DMS153 (cell line): ENCODE measurements around the gene PAK4.

Experiments
- DNase-seq: peaks from one replicate; lab custom pipeline; 2025; lab: John Stamatoyannopoulos, UW

PAK4 gene

GRCh38 chr19:39180749-39181148 lies 55.2 kb downstream of the PAK4 start:
- DNase-seq, result no peak

DNA sequence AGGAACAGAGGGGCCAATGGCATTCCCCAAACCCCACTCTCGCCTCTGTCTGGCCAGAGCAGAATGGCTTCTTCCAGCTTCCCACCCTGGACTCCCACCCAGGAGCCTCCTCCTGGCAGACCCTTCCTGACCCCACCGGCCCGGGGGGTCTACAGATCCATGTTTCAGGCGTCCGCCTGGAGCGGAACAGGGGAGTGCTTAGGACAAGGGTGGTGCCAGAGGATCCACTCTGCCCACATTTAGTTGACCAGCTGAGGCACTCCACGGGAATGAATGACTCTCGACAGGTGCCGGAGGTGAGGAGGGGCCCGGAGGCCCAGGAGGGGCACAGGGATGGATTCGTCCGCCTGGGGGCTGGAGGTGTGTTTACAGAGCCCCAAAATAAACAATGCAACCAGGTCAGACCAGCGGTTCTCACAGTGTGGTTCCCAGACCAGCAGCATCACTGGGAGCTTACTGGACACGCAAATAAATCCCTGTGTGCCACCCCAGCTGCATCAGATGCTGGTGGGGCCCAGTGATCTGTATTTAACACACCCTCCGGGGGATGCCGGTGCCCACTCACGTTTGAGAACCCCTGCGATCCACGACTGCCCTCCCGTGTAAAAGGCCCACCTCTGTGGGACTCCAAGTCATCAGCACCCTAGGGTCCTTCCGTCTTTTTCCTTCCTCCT lies 56.1 kb downstream of the PAK4 start:
- no peak for DNase-seq

- DNase-seq, result no peak
Observed at GRCh38 chr19:39182174-39182505, 56.6 kb downstream of the PAK4 start.

DNA sequence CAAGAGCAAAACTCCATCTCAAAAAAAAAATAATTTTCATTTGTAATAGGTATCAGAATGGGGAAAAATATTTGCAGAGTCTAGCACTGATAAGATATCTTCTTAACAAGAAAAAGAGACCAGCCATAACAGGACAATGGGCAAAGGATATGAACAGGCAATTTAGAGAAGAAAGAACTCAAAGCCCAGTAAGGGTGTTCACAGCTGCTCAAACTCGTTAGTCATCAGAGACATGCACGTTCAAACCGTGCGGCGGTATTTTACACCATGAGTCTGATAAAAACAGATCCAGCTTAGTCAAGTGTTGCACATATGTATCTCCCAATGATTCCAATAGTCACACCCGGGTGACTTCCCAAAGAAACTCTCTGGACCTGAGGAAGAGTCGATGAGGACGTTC lies 57.5 kb downstream of the PAK4 start:
- DNase-seq, result no peak

GRCh38 chr19:39186391-39186790 lies 60.8 kb downstream of the PAK4 start:
- DNase-seq, result no peak

DNA sequence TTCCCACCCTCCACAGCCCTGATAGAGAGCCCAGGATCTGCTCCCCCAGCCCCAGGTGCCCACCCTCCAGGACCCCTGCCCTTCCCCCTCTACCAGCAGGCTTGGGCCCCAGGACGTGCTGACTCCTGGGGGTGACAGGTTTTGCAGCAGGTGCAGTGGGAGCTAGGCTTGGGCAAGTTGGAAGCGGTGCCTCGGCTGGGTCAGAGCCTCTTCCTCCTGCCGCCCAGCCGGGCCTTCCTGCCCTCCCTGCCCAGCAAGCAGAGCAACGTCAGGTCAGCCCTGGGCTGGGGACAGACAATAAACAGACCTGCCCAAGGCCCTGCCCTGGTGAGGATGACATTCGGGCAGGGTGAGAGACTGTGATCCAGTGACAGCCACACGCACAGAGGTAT lies 62.0 kb downstream of the PAK4 start:
- DNase-seq, result no peak

DNA sequence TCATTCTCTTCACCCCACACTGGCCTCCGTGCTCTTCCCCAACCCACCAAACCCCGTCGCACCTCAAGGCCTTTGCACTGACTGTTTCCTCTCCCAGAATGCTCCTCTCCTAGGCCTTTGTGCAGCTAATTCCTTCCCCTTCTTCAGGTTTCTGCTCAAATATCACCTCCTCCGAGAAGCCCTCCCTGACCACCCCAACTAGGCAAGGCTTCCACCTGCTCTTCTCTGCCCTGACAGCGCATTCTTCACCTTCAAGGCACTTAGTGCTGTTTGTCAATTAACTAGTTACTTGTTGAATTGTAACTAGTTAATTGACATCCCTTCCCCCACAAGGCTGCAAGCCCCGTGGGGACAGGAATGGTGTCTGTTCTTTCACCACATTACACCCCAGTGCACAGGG lies 63.4 kb downstream of the PAK4 start:
- DNase-seq, result no peak

DNA sequence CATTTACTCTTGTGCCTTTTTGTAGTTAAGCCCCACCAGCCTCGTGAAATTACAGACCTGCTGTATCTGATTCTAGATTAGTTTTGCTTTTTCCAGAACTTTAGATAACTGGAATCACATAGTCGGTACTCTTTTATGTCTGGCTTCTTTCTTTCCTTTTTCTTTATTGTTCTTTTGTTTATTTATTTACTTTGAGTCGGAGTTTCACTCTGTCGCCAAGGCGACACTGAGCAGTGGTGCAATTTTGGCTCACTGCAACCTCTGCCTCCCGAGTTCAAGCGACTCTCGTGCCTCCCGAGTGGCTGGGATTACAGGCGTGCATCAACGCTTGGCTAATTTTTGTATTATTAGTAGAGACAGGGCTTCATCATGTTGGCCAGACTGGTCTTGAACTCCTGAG lies 65.2 kb downstream of the PAK4 start:
- DNase-seq, result no peak

DNA sequence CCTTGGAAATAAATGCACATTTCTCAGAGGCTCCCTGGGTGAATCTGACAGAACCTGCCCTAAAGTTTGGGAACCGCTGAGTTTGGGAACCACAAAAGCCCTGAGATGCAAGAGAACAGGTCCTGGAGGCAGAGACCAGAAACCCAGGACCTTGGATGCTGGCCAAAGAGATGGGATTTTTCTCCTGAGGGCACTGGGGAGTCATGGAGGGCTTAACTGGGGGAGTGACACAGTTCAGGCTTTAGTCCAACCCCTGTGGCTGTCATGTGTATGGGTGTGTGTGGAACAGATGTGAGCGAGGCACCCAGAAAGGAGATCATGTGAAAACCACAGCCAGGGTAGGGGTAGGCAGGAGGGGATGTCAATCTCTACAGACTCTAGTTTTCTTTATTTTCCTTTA lies 67.3 kb downstream of the PAK4 start:
- DNase-seq, result no peak

GRCh38 chr19:39193803-39194202 lies 68.2 kb downstream of the PAK4 start:
- DNase-seq, result no peak

DNA sequence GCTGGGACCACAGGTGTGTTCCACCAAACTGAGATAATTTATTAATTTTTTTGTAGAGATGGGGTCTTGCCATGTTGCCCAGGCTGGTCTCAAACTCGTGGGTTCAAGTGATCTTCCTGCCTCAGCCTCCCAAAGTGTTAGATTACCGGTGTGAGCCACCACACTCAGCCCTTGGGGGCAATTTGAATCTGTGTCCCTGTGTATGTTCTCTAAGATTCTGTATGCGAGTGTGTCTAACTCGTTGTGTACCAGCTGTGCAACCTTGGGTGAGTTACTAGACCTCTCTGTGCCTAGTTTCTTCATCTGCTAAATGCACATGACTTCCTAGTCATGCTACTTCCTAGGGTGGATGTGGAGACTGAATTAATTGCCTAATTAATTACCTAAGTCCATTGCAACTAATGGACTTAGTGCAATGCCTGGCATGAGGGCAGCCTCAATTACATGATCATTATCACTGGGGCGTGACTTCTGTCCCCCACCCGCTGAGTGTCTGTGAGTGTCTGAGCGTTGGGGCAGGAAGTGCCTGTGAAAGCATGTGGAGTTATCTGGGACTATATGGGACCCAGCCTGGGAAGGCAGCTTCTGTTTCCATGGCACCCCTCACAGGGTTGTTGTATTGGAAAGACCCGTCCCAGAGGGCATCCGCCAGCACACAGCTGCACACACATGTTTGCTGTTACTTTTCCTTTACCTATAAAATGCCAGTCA lies 69.4 kb downstream of the PAK4 start:
- no peak for DNase-seq

DNA sequence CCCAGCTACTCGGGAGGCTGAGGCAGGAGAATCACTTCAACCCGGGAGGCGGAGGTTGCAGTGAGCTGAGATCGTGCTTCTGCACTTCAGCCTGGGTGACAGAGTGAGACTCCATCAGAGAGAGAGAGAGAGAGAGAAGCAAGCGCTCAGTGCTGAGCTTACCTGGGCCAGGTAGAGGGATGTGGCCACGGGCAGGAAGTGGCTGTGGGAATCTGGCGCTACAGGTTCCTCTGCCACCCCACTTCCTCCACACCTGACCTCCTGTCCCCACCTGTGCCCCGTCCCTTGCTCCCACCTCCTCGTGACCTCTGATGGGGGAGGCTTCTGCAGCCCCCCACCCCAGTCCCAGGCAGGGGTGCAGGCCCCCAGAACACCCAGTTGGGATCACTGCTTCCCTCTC lies 70.2 kb downstream of the PAK4 start:
- DNase-seq, result no peak

GRCh38 chr19:39196320-39196719 lies 70.7 kb downstream of the PAK4 start:
- no peak for DNase-seq

DNA sequence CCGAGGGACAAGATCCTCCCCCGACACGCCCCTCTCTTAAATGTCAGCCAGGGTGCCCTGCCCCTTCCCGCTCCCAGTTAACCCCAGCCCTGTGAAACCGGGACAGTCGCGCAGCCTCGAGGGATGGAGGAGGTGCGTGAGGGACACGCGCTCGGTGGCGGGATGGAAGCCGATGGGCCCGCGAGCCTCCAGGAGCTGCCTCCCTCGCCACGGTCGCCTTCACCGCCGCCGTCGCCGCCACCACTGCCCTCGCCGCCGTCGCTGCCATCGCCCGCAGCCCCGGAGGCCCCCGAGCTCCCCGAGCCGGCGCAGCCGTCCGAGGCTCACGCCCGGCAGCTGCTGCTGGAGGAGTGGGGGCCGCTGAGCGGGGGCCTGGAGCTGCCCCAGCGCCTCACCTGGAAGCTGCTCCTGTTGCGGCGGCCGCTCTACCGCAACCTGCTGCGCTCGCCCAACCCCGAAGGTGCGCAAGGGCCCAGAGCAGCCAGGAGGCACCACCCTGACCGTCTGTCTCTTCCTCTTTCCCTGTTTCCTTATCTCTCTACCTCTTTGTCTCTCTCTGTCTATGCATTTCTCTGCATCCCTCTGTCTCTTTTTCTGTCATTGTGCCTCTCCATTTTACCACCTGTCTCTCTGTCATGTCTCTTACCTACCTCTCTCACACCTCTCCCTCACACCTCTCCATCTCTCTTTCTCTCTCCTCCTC lies 71.4 kb downstream of the PAK4 start, which contains the start of gene NCCRP1:
NCCRP1 (plus strand) TSS at position 105 of the 703 bp plus-strand sequence; CDS start at position 124, 19 bp downstream.
- DNase-seq, result no peak

- no peak for DNase-seq
Observed at GRCh38 chr19:39197808-39198207, 72.2 kb downstream of the PAK4 start.

- no peak for DNase-seq
Observed at GRCh38 chr19:39199025-39199424, 73.4 kb downstream of the PAK4 start.

DNA sequence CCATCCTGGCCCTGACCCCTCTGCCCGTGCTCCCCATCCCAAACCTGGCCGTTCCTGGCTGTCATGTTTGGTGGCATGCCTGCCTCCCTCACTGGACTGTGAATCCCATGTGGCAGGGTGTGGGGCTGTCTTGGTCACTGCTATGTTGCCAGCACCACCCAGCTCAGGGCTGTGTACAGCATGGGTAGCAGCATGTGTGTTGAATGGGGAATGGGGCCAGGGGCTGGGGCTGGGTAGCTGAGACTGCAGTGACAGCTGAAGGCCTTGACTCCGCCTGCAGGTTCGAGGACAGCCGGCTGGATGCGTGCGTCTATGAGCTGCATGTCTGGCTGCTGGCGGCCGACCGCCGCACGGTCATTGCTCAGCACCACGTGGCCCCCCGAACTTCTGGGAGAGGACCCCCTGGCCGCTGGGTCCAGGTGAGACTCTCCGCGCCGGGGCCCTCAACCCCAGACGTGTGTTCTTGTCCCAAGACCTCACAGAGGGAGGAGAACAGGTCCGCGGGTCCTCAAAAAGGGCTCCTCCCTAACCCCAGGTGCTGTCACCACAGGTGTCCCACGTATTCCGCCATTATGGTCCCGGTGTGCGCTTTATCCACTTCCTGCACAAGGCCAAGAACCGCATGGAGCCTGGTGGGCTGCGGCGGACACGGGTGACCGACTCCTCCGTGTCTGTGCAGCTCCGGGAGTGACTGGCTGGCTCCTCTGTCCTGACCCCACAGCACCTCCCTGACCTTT lies 74.6 kb downstream of the PAK4 start:
- no peak for DNase-seq

DNA sequence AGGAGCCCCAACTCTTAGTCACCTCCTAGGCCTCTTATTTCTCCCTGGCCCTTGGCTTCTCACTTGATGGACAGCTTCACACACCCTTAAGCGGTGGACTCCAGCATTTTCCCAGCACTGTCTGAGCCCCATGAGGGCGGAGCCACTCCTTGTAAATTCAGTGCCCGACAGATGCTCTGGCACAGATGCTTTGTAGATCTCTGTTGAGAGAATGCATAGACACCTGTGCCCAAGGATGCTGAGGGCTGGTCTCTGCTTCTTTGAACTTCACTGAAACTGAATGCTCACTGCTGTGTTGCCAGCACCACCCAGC lies 75.2 kb downstream of the PAK4 start:
- no peak for DNase-seq

GRCh38 chr19:39202998-39203355 lies 77.4 kb downstream of the PAK4 start:
- no peak for DNase-seq

DNA sequence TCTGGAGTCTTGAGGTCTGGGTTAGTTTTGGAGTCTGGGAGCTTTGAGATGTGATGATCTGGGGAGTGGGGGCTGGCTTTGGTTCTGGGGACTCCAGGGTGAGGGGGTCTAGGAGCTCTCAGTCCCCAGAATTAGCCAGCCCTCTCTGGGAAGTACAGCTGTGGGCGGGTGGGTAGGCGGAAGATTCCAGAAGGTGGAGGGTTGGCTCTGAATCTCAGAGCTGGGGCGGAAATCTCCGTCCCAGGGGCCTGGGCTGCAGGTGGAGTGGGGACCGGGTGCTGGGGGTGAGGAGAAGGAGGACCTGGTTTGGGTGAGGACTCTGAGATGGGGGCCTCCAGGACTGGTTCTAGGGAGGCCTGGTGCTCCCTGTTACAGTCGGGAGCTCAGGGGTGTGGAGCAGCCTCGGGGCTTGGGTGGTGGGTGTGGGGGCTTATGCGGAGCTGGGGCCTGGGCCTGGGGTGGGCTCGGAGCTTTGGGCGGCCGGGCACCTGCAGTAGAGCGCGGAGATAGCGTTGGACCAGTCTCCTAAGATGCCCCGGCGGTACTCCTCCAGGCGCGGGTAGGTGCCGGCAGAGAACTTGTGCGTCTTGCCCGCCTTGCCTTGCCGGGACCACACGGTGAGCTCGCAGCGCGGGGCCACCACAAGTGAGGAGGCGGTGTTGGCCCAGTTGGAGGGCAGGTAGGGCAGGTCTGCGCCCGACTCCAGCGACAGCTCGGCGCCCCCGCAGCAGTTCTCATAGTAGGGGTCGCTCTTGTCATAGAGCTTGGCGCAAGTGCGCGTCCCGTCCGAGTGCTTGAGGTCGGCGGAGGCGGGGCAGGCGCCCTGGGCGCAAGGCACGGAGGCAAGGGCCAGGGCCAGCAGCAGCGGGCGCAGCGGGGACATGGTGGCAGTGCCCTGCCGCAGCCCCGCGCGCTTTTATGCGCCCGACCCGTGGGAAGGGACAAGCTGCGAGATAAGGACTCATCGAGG lies 78.1 kb downstream of the PAK4 start, which contains the start of gene SYCN:
SYCN (minus strand) TSS at position 892 of the 970 bp plus-strand sequence; CDS start at position 883, 9 bp downstream.
- DNase-seq, result no peak

DNA sequence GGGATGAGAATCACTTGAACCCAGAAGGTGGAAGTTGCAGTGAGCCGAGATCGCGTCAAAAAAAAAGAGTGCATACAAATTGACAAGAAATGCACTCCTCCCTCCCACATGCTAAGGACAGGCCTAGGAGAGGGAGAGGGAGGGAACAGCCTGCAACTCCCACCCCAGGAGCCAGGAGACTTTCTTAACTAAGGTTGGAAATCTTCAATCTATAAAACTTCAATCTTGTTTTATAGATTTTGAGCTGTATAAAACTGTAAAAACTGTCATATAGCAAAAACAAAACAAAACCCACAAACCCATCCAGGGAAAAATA lies 79.8 kb downstream of the PAK4 start:
- no peak for DNase-seq

- no peak for DNase-seq
Observed at GRCh38 chr19:39206122-39206521, 80.5 kb downstream of the PAK4 start.
